Ammon's horn (tissue), 1 donor: ENCODE results near the gene ERMAP.
"Not testable (repeated sequence)": the region's sequence is repeated elsewhere in the genome, so short reads cannot be mapped to it uniquely, and the experiment has no call there.

Experiments
- DNase-seq: peaks from one replicate; pipeline ENCODE4 v3.0.0-alpha.2; 2016; ENCODE audit warnings: low spot score

ERMAP gene

GRCh38 chr1:42807056-42807668, 9.8 kb upstream of the ERMAP start:
- DNase-seq, result no peak

- DNase-seq, result not testable (repeated sequence)
These were observed 2.1 kb upstream of the ERMAP start for GRCh38 chr1:42814815-42815214.

- DNase-seq, result peak; percentile 35
These were observed 859 bp upstream of the ERMAP start for GRCh38 chr1:42815941-42816584.

- no peak for DNase-seq
These were observed 482 bp downstream of the ERMAP start for GRCh38 chr1:42817440-42817767.

GRCh38 chr1:42817976-42818375, 1.1 kb downstream of the ERMAP start:
- DNase-seq, result no peak

- DNase-seq, result no peak
These were observed 3.9 kb downstream of the ERMAP start for GRCh38 chr1:42820813-42821212.

- DNase-seq, result no peak
These were observed 4.8 kb downstream of the ERMAP start for GRCh38 chr1:42821690-42822089.

GRCh38 chr1:42822800-42823392, 6.0 kb downstream of the ERMAP start:
- no peak for DNase-seq

GRCh38 chr1:42824481-42825035, 7.6 kb downstream of the ERMAP start:
- DNase-seq, result no peak

- DNase-seq, result no peak
These were observed 8.3 kb downstream of the ERMAP start for GRCh38 chr1:42825036-42825851.

GRCh38 chr1:42830631-42831030, 13.7 kb downstream of the ERMAP start:
- DNase-seq, result no peak

GRCh38 chr1:42831273-42831672, 14.4 kb downstream of the ERMAP start:
- no peak for DNase-seq

- no peak for DNase-seq
These were observed 15.8 kb downstream of the ERMAP start for GRCh38 chr1:42832641-42833240.

GRCh38 chr1:42833981-42834380, 17.1 kb downstream of the ERMAP start:
- peak; percentile 45 for DNase-seq

GRCh38 chr1:42834803-42835202, 17.9 kb downstream of the ERMAP start:
- DNase-seq, result no peak

GRCh38 chr1:42835422-42835821, 18.5 kb downstream of the ERMAP start:
- DNase-seq, result no peak

- peak; percentile 27 for DNase-seq
These were observed 20.8 kb downstream of the ERMAP start for GRCh38 chr1:42837709-42838108.

- DNase-seq, result peak; percentile 59
These were observed 21.7 kb downstream of the ERMAP start for GRCh38 chr1:42838482-42839190.

GRCh38 chr1:42841010-42841409, 24.1 kb downstream of the ERMAP start:
- no peak for DNase-seq

GRCh38 chr1:42841440-42842147, 24.7 kb downstream of the ERMAP start:
- DNase-seq, result no peak
